IMR-90 (cell line): ENCODE measurements around the gene EPN2. TPM values are rescaled to one million over a fixed set of nuclear protein-coding genes. Genes with fewer than 3 reads are reported as not detected.

Source experiments
- ATAC-seq: fragments of 200-7000 bp; cut with Tn5 transposase; 2 replicates; pipeline ENCODE4 v1.9.1; 2020; ENCODE audit warnings: low read depth, mild to moderate bottlenecking, moderate library complexity
- BruUV-seq: library from RNA; stranded (reverse); fragments of 400-500 nt; replicated peaks from 2 replicates; lab custom pipeline; 2021; lab: Mats Ljungman, UMichigan
- CTCF ChIA-PET: fragments of 300-600 bp; formaldehyde crosslinking; extraction: SDS; loops from one replicate; lab custom pipeline; 2021; ENCODE audit warnings: antibody characterized with exemption; lab: Yijun Ruan, JAX
- POLR2A ChIA-PET: fragments of 300-600 bp; sonication (Branson Sonifier 250); formaldehyde crosslinking; loops from one replicate; lab custom pipeline; 2022; ENCODE audit warnings: antibody characterized with exemption; ENCODE audit not compliant: unreplicated experiment; lab: Charles Lee
- DNase-seq: peaks from one replicate; pipeline ENCODE4 v3.0.0; 2013
- H2AFZ ChIP-seq: replicated peaks from 2 replicates; pipeline ENCODE3; 2013; ENCODE audit warnings: low read length, mild to moderate bottlenecking; ENCODE audit not compliant: poor library complexity
- H2AK5ac ChIP-seq: 2 replicates; pipeline ENCODE4 v1.6.1; 2013; ENCODE audit warnings: low read depth, low read length, inconsistent platforms
- H2AK9ac ChIP-seq: replicated peaks from 2 replicates; pipeline ENCODE3; 2013; ENCODE audit warnings: mild to moderate bottlenecking, low read depth, low read length, moderate library complexity; ENCODE audit not compliant: poor library complexity
- H2BK120ac ChIP-seq: 2 replicates; pipeline ENCODE4 v1.6.1; 2013; ENCODE audit warnings: low read depth, low read length, inconsistent platforms
- H2BK15ac ChIP-seq: 3 replicates; pipeline ENCODE4 v1.6.1; 2013; ENCODE audit warnings: low read depth, low read length, inconsistent platforms
- H2BK20ac ChIP-seq: 2 replicates; pipeline ENCODE4 v1.6.1; 2013; ENCODE audit warnings: low read depth, mild to moderate bottlenecking, inconsistent platforms, low read length, moderate library complexity
- H2BK5ac ChIP-seq: 2 replicates; pipeline ENCODE4 v1.6.1; 2013; ENCODE audit warnings: mild to moderate bottlenecking, low read depth, low read length, inconsistent platforms; ENCODE audit not compliant: poor library complexity, severe bottlenecking
- H3K14ac ChIP-seq: replicated peaks from 2 replicates; pipeline ENCODE4 v1.6.1; 2013; ENCODE audit warnings: low read depth, low read length, inconsistent platforms
- H3K18ac ChIP-seq: 2 replicates; pipeline ENCODE4 v1.6.1; 2013; ENCODE audit warnings: low read depth, low read length, control low read depth
- H3K23ac ChIP-seq: 2 replicates; pipeline ENCODE4 v1.6.1; 2013; ENCODE audit warnings: low read depth, low read length, inconsistent platforms
- H3K27ac ChIP-seq: 2 replicates; pipeline ENCODE4 v1.5.1; 2013; ENCODE audit warnings: mild to moderate bottlenecking, control low read depth, low read length; ENCODE audit not compliant: insufficient read depth
- H3K27me3 ChIP-seq: 2 replicates; pipeline ENCODE4 v1.6.1; 2013; ENCODE audit warnings: low read length; ENCODE audit not compliant: control insufficient read depth, insufficient read depth
- H3K36me3 ChIP-seq: 2 replicates; pipeline ENCODE4 v1.6.1; 2013; ENCODE audit warnings: low read length, mixed read lengths; ENCODE audit not compliant: control insufficient read depth, insufficient read depth
- H3K4ac ChIP-seq: 2 replicates; pipeline ENCODE4 v1.6.1; 2013; ENCODE audit warnings: low read depth, low read length, inconsistent platforms
- H3K4me1 ChIP-seq: 2 replicates; pipeline ENCODE4 v1.6.1; 2013; ENCODE audit warnings: low read length, mixed read lengths; ENCODE audit not compliant: control insufficient read depth, insufficient read depth
- H3K4me2 ChIP-seq: 2 replicates; pipeline ENCODE4 v1.6.1; 2013; ENCODE audit warnings: low read depth, mild to moderate bottlenecking, control low read depth, low read length, moderate library complexity
- H3K4me3 ChIP-seq: 2 replicates; pipeline ENCODE4 v1.5.1; 2013; ENCODE audit warnings: low read depth, mild to moderate bottlenecking, control low read depth, low read length, moderate library complexity; ENCODE audit not compliant: insufficient read depth
- H3K56ac ChIP-seq: 2 replicates; pipeline ENCODE4 v1.6.1; 2013; ENCODE audit warnings: low read length, inconsistent platforms; ENCODE audit not compliant: insufficient read depth; ENCODE audit errors: extremely low read depth
- H3K79me1 ChIP-seq, 2 experiments: 2 replicates each; pipeline ENCODE4 v1.6.1; 2013; ENCODE audit warnings: low read length in 2 of 2, inconsistent platforms in 1 of 2, low read depth in 1 of 2
- H3K9ac ChIP-seq: 2 replicates; pipeline ENCODE4 v1.6.1; 2013; ENCODE audit warnings: low read depth, low read length, control low read depth
- H3K9me1 ChIP-seq: 2 replicates; pipeline ENCODE4 v1.6.1; 2013; ENCODE audit warnings: low read length, inconsistent platforms; ENCODE audit not compliant: insufficient read depth
- H3K9me3 ChIP-seq: 2 replicates; pipeline ENCODE4 v1.6.1; 2013; ENCODE audit warnings: low read length; ENCODE audit not compliant: control insufficient read depth, insufficient read depth
- H4K20me1 ChIP-seq: 2 replicates; pipeline ENCODE4 v1.6.1; 2013; ENCODE audit warnings: low read length, inconsistent platforms; ENCODE audit not compliant: insufficient read depth
- H4K5ac ChIP-seq: 2 replicates; pipeline ENCODE4 v1.6.1; 2013; ENCODE audit warnings: mild to moderate bottlenecking, low read depth, low read length, control low read depth
- H4K8ac ChIP-seq, 2 experiments: 2 replicates each; pipeline ENCODE4 v1.6.1; 2013; ENCODE audit warnings: low read depth in 2 of 2, low read length in 2 of 2, control low read depth in 1 of 2, inconsistent platforms in 1 of 2
- H4K91ac ChIP-seq: 2 replicates; pipeline ENCODE4 v1.6.1; 2013; ENCODE audit warnings: low read depth, low read length, inconsistent platforms; ENCODE audit not compliant: insufficient read depth
- BHLHE40 ChIP-seq: fragments of 150-350 bp; IDR thresholded peaks from 2 replicates; pipeline ENCODE4 v1.6.1; 2016; ENCODE audit warnings: mild to moderate bottlenecking, low read depth, low read length
- CEBPB ChIP-seq: IDR thresholded peaks from 2 replicates; pipeline ENCODE4 v1.6.1; 2012; ENCODE audit warnings: low read depth, low read length, improper control_type of control experiment
- FOS ChIP-seq: fragments of 150-350 bp; IDR thresholded peaks from 2 replicates; pipeline ENCODE4 v1.6.1; 2016; ENCODE audit warnings: low read depth, low read length
- MAFK ChIP-seq: IDR thresholded peaks from 2 replicates; pipeline ENCODE4 v1.6.1; 2012; ENCODE audit warnings: low read depth, low read length, improper control_type of control experiment
- MAZ ChIP-seq: IDR thresholded peaks from 2 replicates; pipeline ENCODE4 v1.6.1; 2012; ENCODE audit warnings: low read depth, mild to moderate bottlenecking, low read length, improper control_type of control experiment, moderate library complexity, borderline replicate concordance
- NFE2L2 ChIP-seq: fragments of 150-350 bp; IDR thresholded peaks from 2 replicates; pipeline ENCODE4 v1.6.1; 2016; ENCODE audit warnings: low read depth, mild to moderate bottlenecking, low read length
- RAD21 ChIP-seq: IDR thresholded peaks from 2 replicates; pipeline ENCODE4 v1.6.1; 2012; ENCODE audit warnings: low read length, improper control_type of control experiment
- RCOR1 ChIP-seq: IDR thresholded peaks from 2 replicates; pipeline ENCODE4 v1.6.1; 2012; ENCODE audit warnings: mild to moderate bottlenecking, low read length, improper control_type of control experiment; ENCODE audit not compliant: insufficient replicate concordance
- RFX5 ChIP-seq: IDR thresholded peaks from 2 replicates; pipeline ENCODE4 v1.8.0; 2012; ENCODE audit warnings: low read depth, mild to moderate bottlenecking, low read length, moderate library complexity
- SMC3 ChIP-seq: fragments of 150-350 bp; IDR thresholded peaks from 2 replicates; pipeline ENCODE4 v1.6.1; 2016; ENCODE audit warnings: low read depth, mild to moderate bottlenecking, antibody characterized with exemption, low read length, moderate library complexity
- WGBS, 2 experiments: methylation state at CpG; one replicate each; pipeline versions ENCODE4 v1.1.5 to v1.1.7; 2013; ENCODE audit warnings: missing lambda C conversion rate in 2 of 2; ENCODE audit not compliant: insufficient read length in 1 of 2; ENCODE audit errors: extremely low coverage in 2 of 2; 5-methylcytosine and 5-hydroxymethylcytosine counted together
- dilution Hi-C: fragments of 300-500 bp; cut with HindIII; formaldehyde crosslinking; loops from one replicate; pipeline ENCODE4 v1.14.3; 2018; ENCODE audit warnings: low sequenced_read_pairs; ENCODE audit not compliant: unreplicated experiment
- in situ Hi-C: fragments of 300-500 bp; cut with MboI; formaldehyde crosslinking; loops from 3 replicates; pipeline ENCODE4 v1.14.3; 2019; ENCODE audit warnings: low sequenced_read_pairs, inconsistent platforms, mixed read lengths
- intact Hi-C: fragments of 100-400 bp; cut with micrococcal nuclease; formaldehyde crosslinking; loops from 2 replicates; pipeline ENCODE4 v1.10.0; 2022
- polyA plus RNA-seq, 3 experiments: library from polyadenylated mRNA; depleted of rRNA; stranded (reverse); fragments of >200 nt; gene quantifications; 2 replicates each; pipeline ENCODE4 v1.2.3, GENCODE V29; 2012; ENCODE audit warnings: low replicate concordance in 1 of 3
- total RNA-seq: library from RNA; depleted of rRNA; stranded (reverse); fragments of >200 nt; gene quantifications from 2 replicates; pipeline ENCODE4 v1.2.3, GENCODE V29; 2012
- TF ChIP-seq, protein P1 (sequence below): fragments of 150-350 bp; IDR thresholded peaks from 2 replicates; pipeline ENCODE4 v1.6.1; 2016; ENCODE audit warnings: low read depth, mild to moderate bottlenecking, low read length, moderate library complexity, borderline replicate concordance
- TF ChIP-seq, protein P2 (sequence below): fragments of 150-350 bp; IDR thresholded peaks from 2 replicates; pipeline ENCODE4 v1.6.1; 2017; ENCODE audit warnings: mild to moderate bottlenecking, antibody characterized with exemption, low read length, low read depth

Gene EPN2
- total and polyA plus RNA-seq, 2 of the 4 experiments (the other 2 are of a cell fraction) = 14.9 to 25.3 TPM

DNA sequence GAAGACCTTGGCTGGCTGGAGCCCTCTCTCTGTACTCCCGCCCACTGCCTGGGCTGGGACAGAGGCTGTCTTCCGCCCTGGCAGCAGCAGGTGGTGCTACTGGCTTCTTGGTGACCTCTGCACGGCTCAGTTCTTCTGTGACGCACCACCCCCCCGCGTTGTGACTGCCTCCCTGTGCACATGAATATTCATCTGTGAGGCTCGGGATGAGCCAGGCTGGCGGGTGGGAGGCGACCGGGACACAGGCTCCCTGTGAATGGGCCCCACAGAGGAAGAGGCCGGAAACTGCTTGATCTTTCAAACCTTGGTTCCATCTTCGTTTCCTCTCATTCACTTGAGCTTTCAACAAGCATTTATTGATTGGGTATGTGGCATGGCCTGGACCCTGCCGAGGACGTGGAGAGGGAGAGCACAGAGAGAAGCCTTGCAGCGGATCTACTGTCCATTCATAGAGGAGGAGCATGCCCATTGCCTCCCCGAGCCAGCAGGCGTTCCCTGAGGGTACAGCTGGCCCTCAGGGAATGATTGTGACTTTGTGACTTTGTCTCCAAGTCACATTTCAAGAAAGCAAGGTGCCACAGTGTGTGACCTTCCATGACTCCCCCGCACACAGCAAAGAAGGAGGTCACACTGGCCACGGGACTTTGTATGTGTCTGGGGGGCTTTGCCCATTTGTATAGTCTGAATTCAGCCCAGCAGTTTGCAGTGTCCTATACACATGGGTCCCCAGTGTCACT lies 80.4 kb downstream of the EPN2 start (continued):
- TF ChIP-seq MAZ = peak; percentile 51; the same call in 1 of the 2 replicates

DNA sequence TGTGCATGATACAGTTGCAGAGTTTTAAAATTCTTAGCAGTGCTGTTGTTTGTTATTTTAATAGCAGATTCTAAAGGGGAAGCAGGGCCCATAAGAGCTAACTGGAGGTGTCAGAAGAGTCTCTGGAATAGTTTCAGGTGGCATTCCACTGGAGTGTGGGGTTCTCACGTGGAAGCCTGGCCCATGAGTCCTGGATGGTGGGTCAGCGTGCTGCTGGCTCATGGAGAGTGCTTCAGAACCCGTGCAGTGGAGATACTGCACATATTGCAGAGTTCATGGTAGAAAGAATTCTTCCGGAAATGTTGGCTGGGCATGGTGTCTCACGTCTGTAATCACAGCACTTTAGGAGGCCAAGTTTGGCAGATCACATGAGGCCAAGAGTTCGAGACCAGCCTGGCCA lies 81.4 kb downstream of the EPN2 start:
- POLR2A ChIA-PET = no interaction called here

More for the DNA sequence above, 81.4 kb downstream of the EPN2 start:
- Histone ChIP-seq H3K14ac (no peak overlapping the region), H4K5ac (no peak overlapping the region), H3K9me1 (peaks cover 10% of the 10 kb centered on the region), H2BK15ac (no peak overlapping the region), H3K4me2 (no peak overlapping the region), H3K9ac (no peak overlapping the region), H2BK120ac (no peak overlapping the region), H2BK20ac (no peak overlapping the region), H3K9me3 (no peaks in the 10 kb centered on the region), H3K27me3 (no peaks in the 10 kb centered on the region), H3K4ac (no peak overlapping the region), H3K79me1 (peaks cover 5 to 40% of the 10 kb centered on the region in 2 experiments; a peak in 3 of 4 replicates), H3K56ac (no peak overlapping the region), H3K4me1 (peaks cover 6% of the 10 kb centered on the region), H3K23ac (no peak overlapping the region), H3K18ac (no peak overlapping the region), H2AK9ac (no peak overlapping the region), H2AFZ (no peak overlapping the region), H4K8ac (no peak overlapping the region), H3K4me3 (no peak overlapping the region), H3K36me3 (peaks cover 22% of the 10 kb centered on the region; the same call in 1 of the 2 replicates), H4K91ac (no peak overlapping the region), H2BK5ac (no peak overlapping the region), H4K20me1 (peaks cover 4% of the 10 kb centered on the region; the same call in 1 of the 2 replicates), H3K27ac (no peak overlapping the region), H2AK5ac (no peak overlapping the region)
- CTCF ChIA-PET = no interaction called here
- intact Hi-C loops = no loop called here
- dilution Hi-C loops = no loop called here
- ATAC-seq (no peak), DNase-seq (no peak)
- WGBS, 2 experiments = 90% methylated on average over 3 of the region's 6 CpGs; no CpG with 5 or more reads in 1 of the 2 experiments
- TF ChIP-seq RCOR1 (no peak), SMC3 (no peak), FOS (no peak), MAFK (no peak), RFX5 (no peak), BHLHE40 (no peak), CEBPB (no peak), NFE2L2 (no peak), MAZ (no peak), RAD21 (no peak)
- TF ChIP-seq, protein P1, sequence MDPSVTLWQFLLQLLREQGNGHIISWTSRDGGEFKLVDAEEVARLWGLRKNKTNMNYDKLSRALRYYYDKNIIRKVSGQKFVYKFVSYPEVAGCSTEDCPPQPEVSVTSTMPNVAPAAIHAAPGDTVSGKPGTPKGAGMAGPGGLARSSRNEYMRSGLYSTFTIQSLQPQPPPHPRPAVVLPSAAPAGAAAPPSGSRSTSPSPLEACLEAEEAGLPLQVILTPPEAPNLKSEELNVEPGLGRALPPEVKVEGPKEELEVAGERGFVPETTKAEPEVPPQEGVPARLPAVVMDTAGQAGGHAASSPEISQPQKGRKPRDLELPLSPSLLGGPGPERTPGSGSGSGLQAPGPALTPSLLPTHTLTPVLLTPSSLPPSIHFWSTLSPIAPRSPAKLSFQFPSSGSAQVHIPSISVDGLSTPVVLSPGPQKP = no peak
- TF ChIP-seq, protein P2, sequence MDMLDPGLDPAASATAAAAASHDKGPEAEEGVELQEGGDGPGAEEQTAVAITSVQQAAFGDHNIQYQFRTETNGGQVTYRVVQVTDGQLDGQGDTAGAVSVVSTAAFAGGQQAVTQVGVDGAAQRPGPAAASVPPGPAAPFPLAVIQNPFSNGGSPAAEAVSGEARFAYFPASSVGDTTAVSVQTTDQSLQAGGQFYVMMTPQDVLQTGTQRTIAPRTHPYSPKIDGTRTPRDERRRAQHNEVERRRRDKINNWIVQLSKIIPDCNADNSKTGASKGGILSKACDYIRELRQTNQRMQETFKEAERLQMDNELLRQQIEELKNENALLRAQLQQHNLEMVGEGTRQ = no peak
- in situ Hi-C loops = no loop called here
- no TSS peak for BruUV-seq
